ENCODE results near the gene CHST5. TPM values are rescaled to one million over a fixed set of nuclear protein-coding genes. Genes with fewer than 3 reads are reported as not detected.

Gene CHST5
- polyA plus RNA-seq, 1 of the 3 experiments (the other 2 are of a cell fraction): 0.49 TPM

- no peak for TF ChIP-seq POLR2AphosphoS5 (IDR thresholded peaks at IDR 0.05; ENCODE audit: low read depth, low read length)
Measured at GRCh38 chr16:75534560-75535205, 1.2 kb downstream of the CHST5 start (continued).

- ChIA-PET POLR2A (no interaction called here), CTCF (interaction anchor here (1.3 to 2.0 kb wide), 3 partner anchors 16 to 334 kb away, joined by 5 to 11 read pairs (median 6); partner anchors contain the start of gene TMEM170A)
- Histone ChIP-seq H3K27me3 (ENCODE audit: insufficient read depth) (no peaks in the 10 kb centered on the region), H3F3A (replicated peaks; ENCODE audit: insufficient read depth) (no peaks in the 10 kb centered on the region), H3K4me3 (ENCODE audit: low read depth in 2 of 2, low read length in 1 of 2) (no peak overlapping the region), H4K20me1 (ENCODE audit: insufficient read depth) (no peaks in the 10 kb centered on the region), H3K4me2 (no peak overlapping the region), H3K9ac (no peak overlapping the region), H3K36me3 (replicated peaks in 1 of 2; ENCODE audit: control insufficient read depth in 1 of 2, insufficient read depth in 2 of 2, low read length in 1 of 2) (no peaks in the 10 kb centered on the region), H2AFZ (ENCODE audit: low read depth) (no peak overlapping the region), H3K9me3 (no peaks in the 10 kb centered on the region), H3K79me2 (ENCODE audit: insufficient read depth) (no peaks in the 10 kb centered on the region), H3K4me1 (ENCODE audit: control insufficient read depth in 1 of 2, insufficient read depth in 2 of 2, low read depth in 1 of 2, low read length in 1 of 2) (no peaks in the 10 kb centered on the region), H3K9me2 (no peaks in the 10 kb centered on the region), H3K27ac (ENCODE audit: low read depth in 2 of 2, low read length in 1 of 2) (no peak overlapping the region)
- DNase-seq: no peak
- TF ChIP-seq FOXM1 (IDR thresholded peaks at IDR 0.05; ENCODE audit: low read depth) (no peak), MAX (IDR thresholded peaks at IDR 0.05; ENCODE audit: low read depth) (no peak), TCF12 (IDR thresholded peaks at IDR 0.05) (no peak), SMC3 (IDR thresholded peaks at IDR 0.05; ENCODE audit: low read depth, low read length) (no peak), GATA2 (CRISPR knock-in tag; IDR thresholded peaks at IDR 0.05) (no peak), YY1 (IDR thresholded peaks at IDR 0.05; ENCODE audit: low read depth) (no peak), REST (IDR thresholded peaks at IDR 0.05; ENCODE audit: low read depth, low read length) (no peak), EZH2phosphoT487 (IDR thresholded peaks at IDR 0.05; ENCODE audit: borderline replicate concordance, low read depth) (no peak), RXRA (IDR thresholded peaks at IDR 0.05; ENCODE audit: borderline replicate concordance, low read depth) (no peak)
- 40% methylated on average over 2 of the region's 2 CpGs for WGBS (ENCODE audit: low lambda C conversion rate)
Measured at GRCh38 chr16:75532791-75533190, 3.1 kb downstream of the CHST5 start.

- Histone ChIP-seq H3K9ac (no peak overlapping the region), H3F3A (replicated peaks; ENCODE audit: insufficient read depth) (no peaks in the 10 kb centered on the region), H3K4me2 (no peak overlapping the region), H3K27ac (ENCODE audit: low read depth in 2 of 2, low read length in 1 of 2) (no peak overlapping the region), H3K9me3 (no peaks in the 10 kb centered on the region), H3K4me1 (ENCODE audit: control insufficient read depth in 1 of 2, insufficient read depth in 2 of 2, low read depth in 1 of 2, low read length in 1 of 2) (no peaks in the 10 kb centered on the region), H3K36me3 (replicated peaks in 1 of 2; ENCODE audit: control insufficient read depth in 1 of 2, insufficient read depth in 2 of 2, low read length in 1 of 2) (no peaks in the 10 kb centered on the region), H2AFZ (ENCODE audit: low read depth) (no peak overlapping the region), H3K27me3 (ENCODE audit: insufficient read depth) (no peaks in the 10 kb centered on the region), H3K79me2 (ENCODE audit: insufficient read depth) (no peaks in the 10 kb centered on the region), H3K9me2 (no peaks in the 10 kb centered on the region), H4K20me1 (ENCODE audit: insufficient read depth) (no peaks in the 10 kb centered on the region), H3K4me3 (ENCODE audit: low read depth in 2 of 2, low read length in 1 of 2) (no peak overlapping the region)
- DNase-seq: no peak
- 75% methylated on average over 8 of the region's 8 CpGs for WGBS (ENCODE audit: low lambda C conversion rate)
- CTCF ChIA-PET: interaction anchor here (1.2 to 2.0 kb wide), 4 partner anchors 15 to 333 kb away, joined by 3 to 11 read pairs (median 6); partner anchors contain the start of gene TMEM170A
- POLR2A ChIA-PET: no interaction called here
- TF ChIP-seq NRF1 (IDR thresholded peaks at IDR 0.05; ENCODE audit: low read depth, low read length): no peak
- no peak for TF ChIP-seq SMC3 (IDR thresholded peaks at IDR 0.05; ENCODE audit: low read depth, low read length)
- no peak for TF ChIP-seq REST (IDR thresholded peaks at IDR 0.05; ENCODE audit: low read depth, low read length)
- TF ChIP-seq EZH2phosphoT487 (IDR thresholded peaks at IDR 0.05; ENCODE audit: borderline replicate concordance, low read depth): no peak
- no peak for TF ChIP-seq SIN3A (IDR thresholded peaks at IDR 0.05; ENCODE audit: borderline replicate concordance, low read depth, low read length)
- TF ChIP-seq RAD21 (IDR thresholded peaks at IDR 0.05; ENCODE audit: low read length): no peak
- no peak for TF ChIP-seq POLR2AphosphoS5 (IDR thresholded peaks at IDR 0.05; ENCODE audit: low read depth, low read length)
Measured at GRCh38 chr16:75532142-75532765, 3.7 kb downstream of the CHST5 start.

Measured in SK-N-SH (cell line).